ENCODE measurements around the gene LTBP1.
"Not testable (repeated sequence)": the region's sequence is repeated elsewhere in the genome, so short reads cannot be mapped to it uniquely, and the experiment has no call there.

Gene LTBP1

DNA sequence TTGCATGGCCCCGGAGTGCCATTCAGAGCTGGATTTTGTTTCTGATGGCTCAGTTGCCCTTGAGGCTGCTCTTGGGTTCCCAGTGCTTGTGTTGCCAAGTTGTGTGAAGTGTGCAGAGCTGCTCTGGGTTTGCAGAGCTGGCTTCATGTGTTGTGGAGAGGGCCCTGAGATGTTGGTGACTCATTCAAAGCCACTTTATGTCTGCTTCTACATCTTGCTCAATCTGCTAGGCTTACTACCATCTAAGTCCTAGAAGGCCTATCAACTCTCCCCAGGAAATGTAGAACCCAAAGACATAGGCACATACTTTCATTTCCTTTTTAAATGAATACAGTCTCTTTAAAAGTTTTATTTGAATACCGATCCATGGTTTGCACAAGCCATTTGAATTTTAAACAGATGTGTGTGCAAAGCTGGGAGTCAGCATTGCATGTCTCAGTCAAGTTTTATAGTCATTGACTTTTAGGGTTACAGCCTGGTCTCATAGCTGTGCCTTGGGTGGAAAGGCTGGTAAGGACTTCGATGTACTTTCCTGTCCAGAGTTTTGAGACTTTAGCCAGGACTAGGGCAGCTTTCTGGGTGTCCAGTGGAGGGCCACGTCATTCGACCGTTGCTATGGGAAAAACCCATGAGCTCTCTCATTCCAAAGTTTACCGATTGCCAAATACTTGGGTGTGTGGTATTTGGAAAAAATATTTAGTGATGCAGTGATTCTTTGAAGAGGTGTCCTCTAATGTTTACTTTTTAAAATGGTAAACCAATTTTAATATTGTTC is 105.0 kb downstream of the LTBP1 start:
- peak; percentile 87 for DNase-seq

DNA sequence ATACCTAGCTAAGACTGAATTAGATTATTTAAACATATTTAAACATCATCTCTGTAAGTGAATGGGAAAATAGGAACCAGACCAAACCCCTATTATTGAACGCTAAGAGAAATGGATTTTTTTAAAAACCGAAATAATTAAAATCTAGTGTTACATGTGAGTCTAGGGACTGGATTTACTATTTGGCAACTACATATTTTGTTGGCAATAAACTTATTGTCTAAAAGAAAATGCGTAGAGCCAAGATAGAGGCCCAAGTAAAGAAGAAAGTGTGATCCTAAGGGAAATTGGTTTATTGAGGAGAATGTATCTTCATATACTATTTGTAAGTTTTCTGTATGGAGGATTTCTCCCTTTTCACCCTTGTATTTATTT is 105.6 kb downstream of the LTBP1 start:
- DNase-seq: no peak

DNA sequence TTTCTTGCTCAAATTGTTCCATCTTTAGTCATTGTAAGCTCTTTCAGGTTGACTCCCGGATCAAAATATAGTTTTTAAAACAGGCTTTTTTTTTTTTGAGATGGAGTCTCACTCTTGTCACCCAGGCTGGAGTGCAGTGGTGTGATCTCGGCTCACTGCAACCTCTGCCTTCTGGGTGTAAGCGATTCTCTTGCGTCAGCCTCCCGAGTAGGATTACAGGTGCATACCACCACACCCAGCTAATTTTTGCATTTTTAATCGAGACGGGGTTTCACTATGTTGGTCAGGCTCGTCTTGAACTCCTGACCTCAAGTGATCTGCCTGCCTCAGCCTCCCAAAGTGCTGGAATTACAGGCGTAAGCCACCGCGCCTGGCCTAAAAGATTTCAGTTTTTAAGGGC is 106.0 kb downstream of the LTBP1 start:
- DNase-seq: not testable (repeated sequence)

DNA sequence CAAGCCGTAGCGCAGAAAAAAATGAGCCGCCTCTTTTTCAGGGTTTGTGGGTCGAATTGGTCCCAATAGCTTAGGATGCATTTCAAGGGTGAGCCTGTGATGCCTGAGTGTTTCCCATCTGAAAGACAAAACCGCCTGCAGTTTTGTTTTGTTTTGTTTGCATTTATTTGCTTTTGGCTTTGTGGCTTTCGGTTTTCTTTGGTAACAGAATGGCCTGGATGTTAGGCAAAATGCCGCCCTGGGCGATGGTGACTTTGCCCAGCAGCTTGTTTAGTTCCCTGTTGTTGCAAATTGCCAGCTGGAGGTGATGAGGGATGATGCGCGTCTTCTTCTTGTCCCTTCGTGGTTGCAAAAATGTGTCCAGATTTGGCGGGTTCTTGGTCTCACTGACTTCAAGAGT is 109.4 kb downstream of the LTBP1 start:
- no peak for DNase-seq

DNA sequence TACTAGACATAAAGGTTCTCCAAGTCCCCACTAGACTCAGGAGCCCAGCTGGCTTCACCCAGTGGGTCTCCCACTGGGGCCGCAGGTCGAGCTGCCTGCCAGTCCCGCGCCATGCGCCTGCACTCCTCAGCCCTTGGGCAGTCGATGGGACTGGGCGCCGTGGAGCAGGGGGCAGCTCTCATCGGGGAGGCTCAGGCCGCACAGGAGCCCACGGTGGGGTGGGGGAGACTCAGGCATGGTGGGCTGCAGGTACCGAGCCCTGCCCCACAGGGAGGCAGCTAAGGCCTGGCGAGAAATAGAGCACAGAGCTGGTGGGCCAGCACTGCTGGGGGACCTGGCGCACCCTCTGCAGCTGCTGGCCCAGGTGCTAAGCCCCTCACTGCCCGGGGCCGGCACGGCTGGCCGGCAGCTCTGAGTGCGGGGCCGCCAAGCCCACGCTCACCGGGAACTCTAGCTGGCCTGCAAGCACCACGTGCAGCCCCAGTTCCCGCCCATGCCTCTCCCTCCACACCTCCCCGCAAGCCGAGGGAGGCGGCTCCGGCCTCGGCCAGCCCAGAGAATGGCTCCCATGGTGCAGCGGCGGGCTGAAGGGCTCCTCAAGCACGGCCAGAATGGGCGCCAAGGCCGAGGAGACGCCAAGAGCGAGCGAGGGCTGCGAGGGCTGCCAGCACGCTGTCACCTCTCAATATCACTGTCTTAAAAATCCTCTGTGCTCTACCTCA is 110.7 kb downstream of the LTBP1 start:
- not testable (repeated sequence) for DNase-seq

DNA sequence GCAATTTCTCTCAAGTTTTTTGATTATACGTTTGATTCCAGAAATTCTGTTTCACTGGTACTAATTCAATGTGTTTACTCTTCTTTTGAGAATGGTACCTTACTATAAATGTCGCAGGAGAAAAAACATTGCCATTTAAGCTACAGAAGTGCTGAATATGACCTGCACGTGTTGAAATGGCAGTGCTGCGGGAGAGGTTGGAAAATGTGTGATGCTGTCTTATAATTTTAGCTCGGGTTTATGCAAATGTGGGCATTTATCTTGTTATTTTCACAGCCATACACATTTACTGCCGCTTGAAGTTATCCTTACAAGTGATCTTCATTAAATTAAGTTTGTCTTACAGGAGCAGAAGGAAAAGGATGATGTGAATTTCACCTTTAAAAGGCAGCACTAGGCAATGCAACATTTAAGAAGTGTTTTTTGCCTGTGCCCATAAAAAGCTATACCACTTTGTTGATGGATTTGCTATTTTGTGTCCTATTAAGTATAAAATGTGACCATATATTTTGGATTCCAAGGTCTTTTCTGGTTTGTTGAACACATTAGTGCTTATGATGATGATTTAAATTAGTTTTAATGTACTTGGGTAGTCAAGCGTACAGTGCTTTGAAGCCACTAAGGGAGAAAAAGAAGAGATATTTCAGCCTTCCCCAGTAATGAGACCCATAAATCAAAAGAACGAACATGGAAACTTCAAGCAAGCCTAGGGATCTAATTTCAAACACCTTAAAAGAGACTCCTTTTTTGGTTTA is 112.1 kb downstream of the LTBP1 start:
- no peak for DNase-seq

DNA sequence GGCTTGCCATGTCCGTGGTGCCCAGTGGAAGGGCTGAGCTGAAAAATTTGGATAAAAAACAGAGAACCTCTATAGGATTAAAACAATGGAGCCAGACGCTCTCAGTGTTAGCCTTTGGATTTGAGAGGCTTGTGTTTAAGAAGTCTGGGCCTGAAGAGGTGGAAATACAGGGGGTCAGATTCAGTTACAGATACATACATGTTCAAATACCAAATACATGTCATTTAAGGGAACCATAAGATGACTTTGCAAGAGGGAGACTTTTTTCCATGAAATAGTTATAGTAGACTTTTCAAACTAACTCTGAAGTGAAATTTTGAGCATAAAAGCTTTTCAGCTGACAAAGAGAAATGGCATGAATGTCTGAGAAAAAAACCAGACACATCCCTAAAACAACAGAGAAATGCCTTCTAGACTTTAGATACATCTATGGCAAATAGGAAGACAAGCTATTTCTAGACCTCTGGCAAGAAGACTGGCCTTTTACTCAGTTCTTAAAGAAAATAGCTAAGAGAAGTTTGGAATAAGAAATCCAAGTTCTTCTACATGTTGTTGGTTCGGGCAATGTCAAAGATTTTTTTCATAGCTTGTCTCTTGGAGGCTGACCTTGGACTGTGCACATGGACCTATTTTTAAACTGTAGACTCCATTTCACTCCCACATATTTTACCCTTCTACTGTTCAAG is 112.9 kb downstream of the LTBP1 start:
- no peak for DNase-seq

DNA sequence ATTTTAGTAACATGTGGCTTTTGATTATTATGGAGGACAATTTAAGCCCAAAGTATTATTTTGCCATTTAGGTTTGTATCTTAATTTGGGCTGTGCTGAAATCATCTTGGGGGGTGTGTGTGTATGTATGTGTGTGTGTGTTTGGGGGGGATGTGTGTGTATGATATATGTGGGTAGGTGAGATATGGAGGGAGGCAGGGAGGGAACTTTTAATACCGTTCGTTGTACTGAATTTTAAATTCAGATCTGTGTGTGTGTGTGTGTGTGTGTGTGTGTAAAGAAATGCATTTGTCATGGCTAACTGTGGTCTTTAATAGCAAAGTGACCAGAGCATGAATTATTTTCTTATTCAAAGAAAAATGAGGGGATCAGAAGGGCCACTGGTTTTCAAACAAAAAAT is 113.7 kb downstream of the LTBP1 start:
- DNase-seq: no peak

DNA sequence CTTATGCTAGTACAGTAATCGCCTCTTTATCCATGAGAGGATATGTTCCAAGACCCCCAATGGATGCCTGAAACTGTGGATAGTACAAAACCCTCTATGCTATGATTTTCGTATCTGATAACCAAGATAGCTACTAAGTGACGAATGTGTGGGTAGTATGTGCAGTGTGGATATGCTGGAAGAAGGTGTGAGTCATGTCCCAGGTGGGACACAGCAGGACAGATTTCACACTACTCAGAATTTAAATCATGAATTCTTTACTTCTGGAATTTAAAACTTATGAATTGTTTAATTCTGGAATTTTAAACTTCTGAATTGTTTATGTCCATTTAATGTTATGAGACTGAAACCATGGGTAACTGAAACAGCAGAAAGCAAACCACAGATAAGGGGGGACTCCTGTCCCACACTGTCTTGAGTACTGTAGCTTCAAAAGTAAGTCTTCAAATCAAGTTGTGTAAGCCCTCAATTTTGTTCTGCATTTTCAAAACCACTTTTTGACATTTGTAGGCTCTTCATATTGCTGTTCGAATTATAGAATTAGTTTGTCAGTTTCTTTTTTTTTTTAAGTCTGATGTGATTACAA is 116.0 kb downstream of the LTBP1 start:
- DNase-seq: no peak

DNA sequence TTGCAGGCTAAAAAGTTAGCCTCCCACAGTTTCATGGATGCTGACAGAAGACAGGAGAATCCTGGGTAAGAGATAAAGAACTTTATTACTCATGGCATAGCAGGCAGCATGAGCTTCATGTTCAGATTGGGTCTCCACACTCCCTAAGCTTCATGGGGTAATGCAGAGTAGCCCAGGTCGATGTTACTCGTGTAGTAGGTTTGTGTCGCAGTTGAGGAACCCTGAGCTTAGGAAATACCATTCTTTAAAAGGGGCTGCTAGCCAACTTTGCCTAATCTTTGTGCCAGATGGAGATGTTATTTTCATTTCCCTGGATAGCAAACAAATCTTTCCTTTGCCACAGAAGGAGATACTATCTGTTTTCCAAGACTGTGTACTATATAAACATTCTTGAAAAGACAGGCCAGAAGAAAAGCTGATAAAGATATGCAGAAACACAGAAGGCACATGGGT is 117.6 kb downstream of the LTBP1 start:
- DNase-seq: no peak

DNA sequence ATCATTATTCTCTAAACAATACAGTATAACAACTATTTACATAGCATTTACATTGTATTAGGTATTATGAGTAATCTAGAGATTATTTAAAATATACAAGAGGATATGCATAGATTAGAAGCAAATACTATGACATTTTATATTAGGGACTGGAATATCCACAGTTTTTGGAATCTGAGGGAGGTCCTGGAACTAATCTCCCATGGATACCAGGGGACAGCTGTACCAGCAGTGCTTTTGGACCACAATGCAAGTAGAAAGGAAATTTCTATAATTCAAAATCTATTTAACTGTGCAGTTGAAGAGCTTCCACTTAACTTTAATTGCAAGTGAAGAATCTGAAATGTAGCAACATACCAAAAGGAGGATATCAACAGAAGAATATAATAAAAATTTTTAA is 120.8 kb downstream of the LTBP1 start:
- DNase-seq: no peak

DNA sequence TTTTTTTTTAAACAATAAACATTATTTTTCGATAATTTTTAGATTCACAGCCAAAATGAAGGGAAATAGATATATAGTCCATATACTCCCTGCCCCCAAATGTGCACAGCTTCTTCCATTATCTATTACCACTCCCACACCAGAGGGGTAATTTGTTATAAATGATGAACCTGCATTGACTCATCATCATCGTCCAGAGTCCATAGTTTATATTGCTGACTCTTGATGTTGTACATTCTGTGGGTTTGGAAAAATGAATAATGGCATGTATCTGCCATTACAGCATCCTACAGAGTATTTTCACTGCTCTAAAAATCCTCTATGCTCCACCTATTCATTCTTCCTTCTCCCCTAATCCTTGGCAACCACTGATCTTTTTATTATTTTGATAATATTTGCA is 121.5 kb downstream of the LTBP1 start:
- DNase-seq: peak; percentile 80

DNA sequence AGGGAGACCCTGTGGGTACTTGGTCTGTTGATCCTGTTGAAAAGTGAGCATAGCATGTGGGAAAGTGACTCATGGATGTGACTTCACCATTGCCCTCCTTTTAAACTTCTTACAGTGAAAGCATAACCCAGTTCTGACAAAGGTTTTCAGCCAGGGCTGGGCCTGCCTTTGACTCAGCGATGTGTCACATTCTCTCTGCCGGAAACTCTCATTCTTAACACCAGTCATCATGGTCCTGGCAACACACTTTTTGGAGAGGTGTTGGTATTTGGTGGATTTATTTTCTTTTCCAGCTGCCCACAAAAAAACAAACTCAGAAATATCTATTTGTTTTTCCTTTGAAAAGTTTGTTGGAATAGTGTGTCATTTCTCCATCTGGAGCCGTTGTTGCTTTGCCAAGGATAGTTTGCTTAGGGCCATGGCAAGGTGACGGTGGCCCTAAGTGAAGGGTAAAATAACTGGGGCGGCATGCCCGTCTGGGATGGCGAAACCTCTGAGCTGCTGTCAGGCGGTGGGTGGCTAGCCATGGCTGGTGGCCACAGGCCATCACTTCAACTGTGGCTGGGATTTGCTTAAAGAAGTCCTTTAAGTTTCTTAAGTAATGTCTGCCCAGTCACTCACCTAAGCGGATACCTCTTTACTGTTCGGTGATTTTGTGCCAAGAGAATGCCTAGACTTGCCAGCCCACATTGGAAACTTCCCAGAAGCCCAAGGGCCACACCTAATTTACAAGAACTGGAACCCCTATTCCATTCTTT is 123.3 kb downstream of the LTBP1 start:
- DNase-seq: peak; percentile 99

DNA sequence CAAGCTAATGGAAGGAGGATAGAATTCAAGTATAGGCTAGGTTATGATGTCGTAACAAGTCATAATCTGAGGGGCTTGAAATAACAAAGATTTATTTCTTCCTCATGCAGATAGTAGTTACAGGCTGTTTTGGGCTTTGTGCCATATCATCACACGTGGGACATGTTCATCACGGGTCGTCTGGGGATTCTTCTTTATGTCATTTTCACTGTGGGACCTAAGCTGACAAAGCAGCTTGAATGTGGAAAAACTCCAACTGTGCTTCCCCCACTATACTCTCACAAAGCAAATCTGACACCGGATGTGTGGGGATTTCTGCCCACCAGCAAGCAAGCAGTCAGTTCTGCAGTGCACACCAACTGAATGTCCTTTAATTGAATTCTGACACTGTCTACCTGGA is 124.8 kb downstream of the LTBP1 start:
- no peak for DNase-seq

DNA sequence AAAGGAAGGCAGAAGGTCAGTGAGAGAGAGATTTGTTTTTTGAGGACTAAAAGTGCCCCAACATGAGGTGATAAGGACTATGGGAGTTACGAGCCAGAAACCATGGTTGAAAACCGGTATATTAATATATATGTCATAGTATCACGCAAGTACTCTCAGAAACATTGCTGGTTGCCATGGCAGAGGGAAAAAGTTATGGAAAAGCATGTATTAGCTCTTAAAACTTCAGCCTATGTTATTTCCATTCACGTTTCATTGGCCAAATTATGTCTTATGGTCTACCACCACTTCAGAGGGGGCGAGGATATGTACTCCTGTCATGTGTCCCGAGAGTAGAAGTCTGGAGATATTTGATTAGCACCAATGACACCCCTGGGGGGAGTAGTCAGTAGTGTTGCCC is 125.9 kb downstream of the LTBP1 start:
- DNase-seq: no peak

DNA sequence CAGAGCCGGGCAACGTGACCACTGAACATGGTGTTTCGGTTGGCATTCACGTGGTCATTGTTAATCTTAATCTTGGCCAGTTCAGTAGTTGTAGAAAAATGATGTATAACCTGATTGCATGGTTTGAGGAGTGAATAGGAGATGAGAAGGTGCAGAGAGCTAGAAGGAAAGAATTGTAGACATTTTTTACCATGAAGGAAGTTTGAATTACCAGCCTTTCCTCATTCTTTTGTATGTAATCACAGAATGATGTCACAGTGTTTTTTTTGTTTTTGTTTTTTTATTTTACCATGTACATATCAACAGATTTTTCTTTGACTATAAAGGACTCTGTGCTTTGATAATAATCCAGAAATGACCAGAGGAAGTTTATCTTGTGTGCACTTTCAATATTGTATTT is 126.3 kb downstream of the LTBP1 start:
- DNase-seq: peak; percentile 18

DNA sequence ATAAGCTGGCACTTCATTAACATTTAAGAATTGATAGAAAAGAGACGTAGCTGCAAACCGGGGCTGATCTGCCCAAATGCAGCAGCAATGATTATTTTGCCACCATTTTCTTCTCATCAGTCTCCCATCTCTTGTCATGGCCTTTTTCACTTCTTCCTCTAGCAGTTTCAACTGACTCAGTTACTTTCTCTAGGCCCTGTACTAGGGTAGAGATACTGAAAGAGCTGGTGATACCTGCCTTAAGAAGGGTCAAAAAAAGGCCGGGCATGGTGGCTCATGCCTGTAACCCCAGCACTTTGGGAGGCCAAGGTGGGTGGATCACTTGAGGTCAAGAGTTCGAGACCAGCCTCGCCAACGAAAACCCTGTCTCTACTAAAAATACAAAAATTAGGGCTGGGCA is 127.4 kb downstream of the LTBP1 start:
- no peak for DNase-seq

DNA sequence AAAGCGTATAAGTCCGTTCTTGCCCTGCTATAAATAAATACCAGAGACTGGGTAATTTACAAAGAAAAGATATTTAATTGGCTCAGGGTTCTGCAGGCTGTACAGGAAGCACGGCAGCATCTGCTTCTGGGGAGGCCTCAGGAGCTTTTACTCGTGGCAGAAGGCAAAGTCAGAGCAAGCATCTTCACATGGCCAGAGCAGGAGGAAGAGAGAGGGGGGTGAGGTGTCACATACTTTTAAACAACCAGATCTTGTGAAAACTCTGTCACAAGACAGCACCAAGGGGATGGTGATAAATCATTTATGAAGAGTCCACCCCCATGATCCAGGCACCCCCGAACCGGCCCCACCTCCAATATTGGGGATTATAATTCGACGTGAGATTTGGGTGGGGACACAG is 130.6 kb downstream of the LTBP1 start:
- DNase-seq: no peak

DNA sequence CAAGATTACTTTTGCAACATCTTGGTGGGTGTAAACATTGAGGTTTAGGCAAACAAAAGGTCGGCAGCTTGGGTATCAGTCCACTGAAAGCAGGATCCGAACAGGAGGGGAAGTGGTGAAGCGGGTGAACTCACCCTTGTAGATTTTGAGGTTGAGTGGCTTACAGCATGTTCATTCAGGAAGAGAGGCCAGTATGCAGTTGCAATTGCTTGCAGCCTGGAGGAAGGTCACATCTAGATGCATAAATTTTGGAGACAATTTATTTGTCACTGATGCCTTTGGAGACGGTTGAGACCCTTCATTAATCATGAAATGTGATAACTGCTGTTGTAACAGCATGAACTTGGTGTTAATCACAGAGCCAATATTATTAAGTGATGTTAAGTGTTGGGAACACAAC is 131.1 kb downstream of the LTBP1 start:
- DNase-seq: no peak

DNA sequence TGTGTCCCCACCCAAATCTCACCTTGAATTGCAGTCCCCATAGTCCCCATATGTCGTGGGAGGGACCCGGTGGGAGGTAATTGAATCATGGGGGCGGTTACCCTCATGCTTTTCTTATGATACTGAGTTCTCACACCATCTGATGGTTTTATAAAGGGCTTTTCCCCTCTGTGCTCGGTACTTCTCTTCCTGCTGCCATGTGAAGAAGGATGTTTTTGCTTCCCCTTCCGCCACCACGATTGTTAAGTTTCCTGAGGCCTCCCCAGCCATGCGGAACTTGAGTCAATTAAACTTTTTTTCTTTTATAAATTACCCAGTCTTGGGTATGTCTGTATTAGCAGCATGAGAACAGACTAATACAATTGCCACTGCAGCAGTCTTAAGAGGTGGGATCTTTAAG is 134.9 kb downstream of the LTBP1 start:
- no peak for DNase-seq

DNA sequence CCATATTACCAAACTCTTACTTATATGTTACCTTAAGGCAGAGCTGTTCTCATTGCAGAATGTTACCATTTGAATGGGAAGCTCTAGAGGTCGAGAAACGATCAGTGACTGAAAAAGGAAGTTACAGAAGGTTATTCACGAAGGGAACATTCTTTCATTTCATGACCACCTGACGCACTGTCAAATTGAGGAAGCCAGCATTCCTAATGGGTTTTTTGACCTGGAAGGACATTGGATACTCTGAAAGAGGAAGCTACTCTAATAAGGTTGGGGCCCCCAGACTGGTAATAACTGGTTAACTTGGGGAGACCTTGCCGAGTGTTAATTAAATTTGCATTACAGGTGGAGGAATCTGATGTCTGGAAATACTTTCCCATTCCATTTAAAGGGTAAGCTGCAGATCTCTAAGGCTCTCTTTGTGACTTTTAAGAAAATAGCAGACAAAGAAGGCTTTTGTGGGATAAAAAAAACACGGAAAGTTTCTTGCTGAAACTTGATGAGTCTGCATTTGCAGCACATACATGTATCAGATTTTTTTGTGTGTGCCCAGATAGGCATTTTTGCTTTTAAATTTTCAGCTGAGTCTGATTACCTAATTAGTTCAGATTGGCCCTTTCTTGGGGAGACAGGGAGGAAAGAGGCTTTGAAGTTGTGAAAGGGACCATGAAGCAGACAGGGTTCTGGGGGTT is 137.1 kb downstream of the LTBP1 start:
- DNase-seq: no peak
